BLaER1 treated with 17β-estradiol and CSF1 and Interleukin-3, amounts not matched to agents 10 nM and 100 nM (cell line): ENCODE results near the gene CD99L2.

Source experiments
- H3K27ac ChIP-seq, 11 experiments: shearing (Covaris generic); formaldehyde crosslinking; 2 replicates each; pipeline ENCODE4 v1.8.1; 2022
- H3K27me3 ChIP-seq, 11 experiments: shearing (Covaris generic); formaldehyde crosslinking; 2 replicates each; pipeline ENCODE4 v1.8.1; 2022
- H3K36me3 ChIP-seq, 11 experiments: shearing (Covaris generic); formaldehyde crosslinking; 2 replicates each; pipeline ENCODE4 v1.8.1; 2022
- H3K4me1 ChIP-seq, 10 experiments: shearing (Covaris generic); formaldehyde crosslinking; 2 replicates each; pipeline ENCODE4 v1.8.1; 2022
- H3K4me2 ChIP-seq, 11 experiments: shearing (Covaris generic); formaldehyde crosslinking; 2 replicates each; pipeline ENCODE4 v1.8.1; 2022
- H3K4me3 ChIP-seq, 10 experiments: shearing (Covaris generic); formaldehyde crosslinking; 2 replicates each; pipeline ENCODE4 v1.8.1; 2022
- H3K9ac ChIP-seq, 11 experiments: shearing (Covaris generic); formaldehyde crosslinking; 2 replicates each; pipeline ENCODE4 v1.8.1; 2022
- H3K9me3 ChIP-seq, 11 experiments: shearing (Covaris generic); formaldehyde crosslinking; replicated peaks in 1 of 11; 2 replicates each; pipeline ENCODE4 v1.8.1; 2022
- H4K20me1 ChIP-seq, 11 experiments: shearing (Covaris generic); formaldehyde crosslinking; 2 replicates each; pipeline ENCODE4 v1.8.1; 2022
- Cebpa-rat ChIP-seq, 11 experiments: shearing (Covaris generic); IDR thresholded peaks; 2 replicates each; pipeline ENCODE4 v1.8.1; 2022

Gene CD99L2

DNA sequence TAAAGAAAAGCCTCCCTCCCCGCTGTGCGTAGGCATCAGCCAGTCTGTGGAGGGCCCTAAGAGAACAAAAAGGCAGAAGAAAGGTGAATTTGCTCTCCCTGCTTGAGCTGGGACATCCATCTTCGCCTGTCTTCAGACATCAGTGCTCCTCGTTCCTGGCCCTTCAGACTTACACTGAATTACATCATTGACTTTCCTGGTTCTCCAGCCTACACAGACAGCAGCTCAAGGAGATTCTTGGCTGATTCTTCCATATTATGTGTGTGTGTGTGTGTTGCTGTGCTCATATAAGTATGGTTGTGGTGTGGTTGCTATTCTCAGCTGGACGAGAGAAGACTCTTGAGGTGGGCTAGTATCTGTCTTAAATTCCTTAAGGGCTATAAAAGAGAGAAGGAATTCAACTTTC is 35.5 kb upstream of the CD99L2 start:
- no peaks in the 10 kb centered on the region for H4K20me1 ChIP-seq

DNA sequence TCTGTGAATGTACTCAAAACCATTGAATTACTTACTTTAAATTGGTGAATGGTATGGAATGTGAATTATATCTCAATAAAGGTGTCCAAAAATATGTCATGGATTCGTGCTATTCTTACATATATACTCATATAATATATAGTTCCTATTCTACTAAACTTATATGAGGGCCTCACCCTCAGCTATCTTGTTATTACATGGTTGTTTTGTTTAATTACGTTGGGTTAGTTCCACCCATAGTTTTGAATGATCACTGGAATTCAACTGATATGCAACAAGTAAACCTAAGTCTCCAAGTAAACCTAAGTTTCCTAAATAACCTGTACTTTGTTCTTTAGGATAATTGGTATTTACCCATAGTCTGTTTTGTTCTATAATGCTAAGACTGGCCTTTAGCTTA is 30.6 kb upstream of the CD99L2 start:
- Histone ChIP-seq H3K4me3 (no peak overlapping the region), H3K9me3 (no peaks in the 10 kb centered on the region), H3K27ac (no peak overlapping the region), H4K20me1 (no peaks in the 10 kb centered on the region), H3K9ac (no peak overlapping the region), H3K27me3 (no peaks in the 10 kb centered on the region), H3K4me2 (no peak overlapping the region), H3K36me3 (no peaks in the 10 kb centered on the region), H3K4me1 (peaks cover 0 to 6% (median 0%) of the 10 kb centered on the region in 10 experiments; a peak in 4 of 20 replicates)
- TF ChIP-seq Cebpa-rat (IDR thresholded peaks at IDR 0.05) = no peak

More for the DNA sequence above, 35.5 kb upstream of the CD99L2 start:
- Histone ChIP-seq H3K36me3 (no peaks in the 10 kb centered on the region), H3K4me3 (no peak overlapping the region), H3K9ac (no peak overlapping the region), H3K9me3 (peaks cover 0 to 15% (median 10%) of the 10 kb centered on the region in 11 experiments; a peak in 12 of 22 replicates), H3K4me2 (no peak overlapping the region), H3K27ac (no peak overlapping the region), H3K27me3 (peaks cover 0 to 3% (median 0%) of the 10 kb centered on the region in 11 experiments; a peak in 2 of 22 replicates), H3K4me1 (peaks cover 0 to 6% (median 0%) of the 10 kb centered on the region in 10 experiments; a peak in 4 of 20 replicates)
- TF ChIP-seq Cebpa-rat (IDR thresholded peaks at IDR 0.05) = no peak

DNA sequence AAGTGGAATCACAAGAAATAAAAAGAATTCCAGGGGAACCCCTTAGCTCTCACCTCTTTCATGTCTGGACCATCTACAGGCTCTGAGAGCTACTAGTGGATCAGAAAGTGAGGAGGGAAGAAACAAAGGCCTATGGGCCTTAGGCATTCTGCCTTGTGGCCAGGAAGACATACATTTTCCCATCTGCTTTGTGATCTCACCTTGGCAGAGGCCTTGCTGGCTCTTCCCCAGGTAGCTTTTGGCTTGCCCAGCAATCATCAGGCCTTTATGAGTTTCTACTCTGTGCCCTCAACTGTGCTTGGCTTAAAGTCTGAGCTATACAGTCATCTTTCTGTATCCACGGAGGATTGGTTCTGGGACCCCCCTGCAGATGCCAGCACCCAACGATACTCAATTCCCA is 28.3 kb upstream of the CD99L2 start:
- Histone ChIP-seq H3K9ac (no peak overlapping the region), H3K4me2 (no peak overlapping the region), H3K27ac (no peak overlapping the region), H3K9me3 (no peaks in the 10 kb centered on the region), H4K20me1 (no peaks in the 10 kb centered on the region), H3K4me3 (no peak overlapping the region), H3K4me1 (no peaks in the 10 kb centered on the region), H3K27me3 (no peaks in the 10 kb centered on the region), H3K36me3 (no peaks in the 10 kb centered on the region)
- TF ChIP-seq Cebpa-rat (IDR thresholded peaks at IDR 0.05) = no peak

DNA sequence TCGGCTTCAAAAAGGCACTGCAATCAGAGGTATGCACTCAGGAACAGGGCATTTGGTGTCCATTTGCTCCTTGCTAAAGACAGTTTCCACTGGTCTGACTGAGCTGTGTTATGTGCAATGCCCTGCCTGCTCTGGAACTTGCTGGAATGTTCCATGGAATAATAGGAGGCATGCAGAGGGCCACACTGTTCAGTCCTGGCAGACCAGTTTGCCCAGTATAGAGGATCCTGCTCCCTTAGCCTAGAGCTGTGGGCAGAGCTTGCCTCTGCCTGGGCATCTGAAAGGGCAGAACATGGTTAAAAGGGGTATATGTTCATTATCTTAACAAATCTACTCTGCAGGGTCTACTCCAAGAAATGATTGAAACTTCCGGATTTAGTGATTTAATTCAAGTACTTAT is 27.8 kb upstream of the CD99L2 start:
- no peaks in the 10 kb centered on the region for H4K20me1 ChIP-seq

DNA sequence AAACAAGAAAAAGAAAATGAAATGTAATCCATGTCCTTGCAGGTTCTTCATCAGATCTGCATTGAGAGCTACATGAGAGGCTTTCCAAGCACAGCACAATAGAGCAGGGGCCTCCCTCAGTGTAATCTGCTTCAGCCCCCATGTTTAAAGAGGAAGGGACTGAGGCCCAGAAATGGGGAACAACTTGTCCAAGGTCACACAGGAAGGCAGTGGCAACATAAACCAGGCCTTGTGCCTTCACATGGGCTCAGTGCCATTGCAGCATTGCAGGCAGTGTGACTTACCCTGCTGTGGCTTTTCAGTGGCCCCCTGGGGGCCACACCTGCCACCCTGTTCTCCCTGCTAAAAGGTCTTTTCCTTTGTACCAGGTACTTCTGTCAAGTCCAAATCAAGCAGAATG is 20.9 kb upstream of the CD99L2 start:
- Histone ChIP-seq H3K9ac (no peak overlapping the region), H3K4me3 (no peak overlapping the region), H3K27ac (no peak overlapping the region), H4K20me1 (no peaks in the 10 kb centered on the region; a peak in 1 of 22 replicates), H3K27me3 (no peaks in the 10 kb centered on the region), H3K9me3 (no peaks in the 10 kb centered on the region), H3K36me3 (no peaks in the 10 kb centered on the region), H3K4me1 (peaks cover 0 to 4% (median 0%) of the 10 kb centered on the region in 10 experiments; a peak in 1 of 20 replicates), H3K4me2 (no peak overlapping the region)
- TF ChIP-seq Cebpa-rat (IDR thresholded peaks at IDR 0.05) = no peak

More for the DNA sequence above, 27.8 kb upstream of the CD99L2 start:
- no peaks in the 10 kb centered on the region for H3K4me1 ChIP-seq
- H3K9ac ChIP-seq = no peak overlapping the region
- H3K27me3 ChIP-seq = no peaks in the 10 kb centered on the region
- TF ChIP-seq Cebpa-rat (IDR thresholded peaks at IDR 0.05) = no peak
- no peaks in the 10 kb centered on the region for H3K36me3 ChIP-seq
- H3K4me3 ChIP-seq = no peak overlapping the region
- no peaks in the 10 kb centered on the region for H3K9me3 ChIP-seq
- H3K4me2 ChIP-seq = no peak overlapping the region
- H3K27ac ChIP-seq = no peak overlapping the region

DNA sequence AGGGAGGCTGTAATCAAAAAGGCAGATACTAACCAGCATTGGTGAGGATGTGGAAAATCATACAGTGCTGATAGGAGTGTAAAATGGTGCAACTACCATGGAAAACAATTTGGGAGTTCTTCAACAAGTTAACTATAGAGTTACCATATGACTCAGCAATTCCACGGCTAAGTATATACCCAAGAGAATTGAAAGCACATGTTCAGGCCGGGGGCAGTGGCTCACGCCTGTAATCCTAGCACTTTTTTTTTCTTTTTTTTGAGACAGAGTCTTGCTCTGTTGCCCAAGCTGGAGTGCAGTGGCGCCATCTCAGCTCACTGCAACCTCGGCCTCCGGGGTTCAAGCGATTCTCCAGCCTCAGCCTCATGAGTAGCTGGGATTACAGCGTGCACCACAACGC is 15.0 kb upstream of the CD99L2 start:
- Histone ChIP-seq H3K27me3 (no peaks in the 10 kb centered on the region), H3K9ac (no peak overlapping the region), H3K27ac (no peak overlapping the region; a peak in 1 of 22 replicates), H3K36me3 (no peaks in the 10 kb centered on the region), H3K4me2 (peak overlapping the region in 6 of 11 experiments; percentile 2 to 20 (median 8); a peak in 5 of 22 replicates), H3K9me3 (no peaks in the 10 kb centered on the region), H3K4me1 (peaks cover 0 to 5% (median 0%) of the 10 kb centered on the region in 10 experiments; a peak in 3 of 20 replicates), H4K20me1 (no peaks in the 10 kb centered on the region; a peak in 1 of 22 replicates), H3K4me3 (no peak overlapping the region)
- TF ChIP-seq Cebpa-rat (IDR thresholded peaks at IDR 0.05) = no peak

DNA sequence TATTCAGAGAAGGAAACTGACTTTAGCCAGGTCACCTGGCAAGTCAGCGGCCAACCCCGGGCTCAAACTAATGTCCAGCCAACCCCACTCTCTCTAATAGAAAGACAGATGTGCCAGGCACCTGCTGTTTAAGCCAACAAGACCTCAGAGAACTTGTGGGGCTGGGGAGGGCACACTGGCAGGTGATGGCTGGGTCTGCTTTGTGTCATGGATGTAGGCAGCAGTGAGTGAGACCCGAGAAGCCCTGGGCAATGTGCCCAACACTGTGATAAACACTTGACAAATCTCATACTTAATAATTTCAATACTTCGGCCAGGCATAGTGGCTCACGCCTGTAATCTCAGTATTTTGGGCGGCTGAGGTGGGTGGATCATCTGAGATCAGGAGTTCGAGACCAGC is 9.0 kb upstream of the CD99L2 start:
- no peaks in the 10 kb centered on the region for H4K20me1 ChIP-seq
- H3K9me3 ChIP-seq = no peaks in the 10 kb centered on the region
- H3K4me2 ChIP-seq = no peak overlapping the region
- no peak overlapping the region for H3K9ac ChIP-seq
- H3K36me3 ChIP-seq = no peaks in the 10 kb centered on the region
- peaks cover 0 to 12% (median 3%) of the 10 kb centered on the region in 10 experiments; a peak in 7 of 20 replicates for H3K4me1 ChIP-seq
- H3K27me3 ChIP-seq = peaks cover 0 to 4% (median 0%) of the 10 kb centered on the region in 11 experiments; a peak in 2 of 22 replicates
- TF ChIP-seq Cebpa-rat (IDR thresholded peaks at IDR 0.05) = no peak
- H3K4me3 ChIP-seq = no peak overlapping the region
- H3K27ac ChIP-seq = no peak overlapping the region

DNA sequence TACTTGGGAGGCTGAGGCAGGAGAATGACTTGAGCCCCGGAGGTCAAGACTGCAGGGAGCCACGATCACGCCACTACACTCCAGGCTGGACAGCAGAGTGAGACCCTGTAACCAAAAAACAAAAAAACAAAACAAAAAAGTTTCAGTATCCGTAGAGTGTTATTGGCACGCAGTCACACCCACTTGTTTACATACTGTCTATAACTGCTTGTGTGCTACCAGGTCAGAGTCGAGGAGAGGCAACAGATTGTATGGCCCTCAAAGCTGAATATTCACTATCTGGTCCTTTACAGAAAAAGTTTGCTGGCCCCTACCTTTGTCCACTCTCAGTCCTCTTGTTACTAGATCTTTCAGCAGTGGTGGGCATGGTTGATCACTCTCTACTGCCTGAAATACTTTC is 8.2 kb upstream of the CD99L2 start:
- no peak overlapping the region for H3K9ac ChIP-seq
- H3K27me3 ChIP-seq = peaks cover 0 to 4% (median 0%) of the 10 kb centered on the region in 11 experiments; a peak in 2 of 22 replicates
- TF ChIP-seq Cebpa-rat (IDR thresholded peaks at IDR 0.05) = no peak
- H3K4me3 ChIP-seq = no peak overlapping the region
- H3K4me2 ChIP-seq = no peak overlapping the region
- H3K9me3 ChIP-seq = no peaks in the 10 kb centered on the region
- H3K4me1 ChIP-seq = peaks cover 0 to 12% (median 3%) of the 10 kb centered on the region in 10 experiments; a peak in 7 of 20 replicates
- H3K27ac ChIP-seq = no peak overlapping the region
- no peaks in the 10 kb centered on the region for H3K36me3 ChIP-seq
- no peaks in the 10 kb centered on the region for H4K20me1 ChIP-seq

DNA sequence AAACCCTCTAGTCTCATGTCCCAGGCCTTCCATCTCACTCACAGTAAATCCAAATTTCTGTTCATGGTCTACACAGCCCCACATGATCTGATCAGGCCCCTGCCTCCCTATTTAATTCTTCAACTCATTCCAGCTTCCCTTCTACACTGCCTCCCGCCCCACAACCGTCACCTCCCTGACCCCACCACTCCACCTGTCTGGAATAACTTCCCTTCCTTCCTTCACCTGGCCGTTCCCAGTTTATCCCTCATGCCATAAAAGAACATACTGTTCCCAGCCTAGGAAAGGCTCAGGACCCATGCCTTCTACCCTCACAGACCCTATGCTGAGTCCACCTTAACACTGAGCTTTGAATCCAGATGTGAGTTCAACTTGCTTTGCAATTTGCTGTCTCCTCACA is 6.8 kb upstream of the CD99L2 start:
- peak overlapping the region in 2 of 11 experiments; percentile 4 to 19; a peak in 1 of 22 replicates for H3K4me2 ChIP-seq

DNA sequence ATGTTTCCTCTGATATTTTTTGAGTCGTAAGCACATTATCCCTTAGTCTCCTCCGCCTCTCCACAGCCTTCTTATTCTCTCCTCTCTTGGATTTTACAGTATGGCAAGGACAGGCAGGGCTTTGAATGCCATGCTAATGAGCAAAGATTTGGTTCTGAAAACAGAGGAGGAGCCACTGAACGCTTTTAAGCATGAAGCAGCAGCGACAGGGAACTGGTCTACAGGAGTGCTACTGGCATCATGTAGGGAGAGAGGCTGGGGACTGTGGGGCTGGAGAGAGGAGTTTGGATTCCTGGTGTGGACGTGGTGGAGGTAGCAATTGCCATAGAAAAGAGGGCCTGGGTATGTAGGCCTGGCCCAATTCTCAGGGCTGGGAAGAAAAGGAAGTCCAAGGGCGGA is 4.6 kb upstream of the CD99L2 start:
- no peak overlapping the region for H3K9ac ChIP-seq
- H3K4me1 ChIP-seq = peaks cover 0 to 12% (median 6%) of the 10 kb centered on the region in 10 experiments; a peak in 9 of 20 replicates
- H3K27ac ChIP-seq = no peak overlapping the region
- 0 out of 22 replicates have a peak, but pooled peaks cover 0 to 5% (median 0%) of the 10 kb centered on the region in 11 experiments for H3K9me3 ChIP-seq
- no peaks in the 10 kb centered on the region for H4K20me1 ChIP-seq
- no peak for TF ChIP-seq Cebpa-rat (IDR thresholded peaks at IDR 0.05)
- no peak overlapping the region for H3K4me2 ChIP-seq
- peaks cover 0 to 4% (median 0%) of the 10 kb centered on the region in 11 experiments; a peak in 2 of 22 replicates for H3K27me3 ChIP-seq
- H3K36me3 ChIP-seq = no peaks in the 10 kb centered on the region
- no peak overlapping the region for H3K4me3 ChIP-seq

More for the DNA sequence above, 6.8 kb upstream of the CD99L2 start:
- Histone ChIP-seq H3K4me3 (no peak overlapping the region), H3K27ac (no peak overlapping the region), H3K27me3 (peaks cover 0 to 4% (median 0%) of the 10 kb centered on the region in 11 experiments; a peak in 2 of 22 replicates), H3K9me3 (no peaks in the 10 kb centered on the region), H3K4me1 (peaks cover 0 to 12% (median 3%) of the 10 kb centered on the region in 10 experiments; a peak in 7 of 20 replicates), H3K36me3 (no peaks in the 10 kb centered on the region), H4K20me1 (no peaks in the 10 kb centered on the region), H3K9ac (no peak overlapping the region)
- TF ChIP-seq Cebpa-rat (IDR thresholded peaks at IDR 0.05) = no peak
